Parathyroid adenoma (tissue), 2 donors: Measurements from ENCODE around the gene TMEM123.

Experiments
- H2AFZ ChIP-seq: fragments of 300-600 bp; sonication (generic); one replicate; pipeline ENCODE4 v1.7.0; 2017; ENCODE audit warnings: antibody characterized with exemption, mild to moderate bottlenecking
- H3K27ac ChIP-seq: fragments of 300-600 bp; sonication (generic); one replicate; pipeline ENCODE4 v1.7.0; 2017
- H3K27me3 ChIP-seq: fragments of 300-600 bp; sonication (generic); one replicate; pipeline ENCODE4 v1.7.0; 2017; ENCODE audit warnings: low read length; ENCODE audit not compliant: control insufficient read depth, insufficient read depth
- H3K36me3 ChIP-seq: fragments of 300-600 bp; sonication (generic); one replicate; pipeline ENCODE4 v1.7.0; 2017; ENCODE audit warnings: low read length; ENCODE audit not compliant: control insufficient read depth, insufficient read depth
- H3K4me1 ChIP-seq: fragments of 300-600 bp; sonication (generic); one replicate; pipeline ENCODE4 v1.7.0; 2017; ENCODE audit warnings: control low read depth
- H3K4me2 ChIP-seq: fragments of 300-600 bp; sonication (generic); one replicate; pipeline ENCODE4 v1.7.0; 2017; ENCODE audit warnings: low read length
- H3K4me3 ChIP-seq: fragments of 300-600 bp; sonication (generic); one replicate; pipeline ENCODE4 v1.7.0; 2017; ENCODE audit warnings: low read depth, low read length
- H3K79me2 ChIP-seq: fragments of 300-600 bp; sonication (generic); one replicate; pipeline ENCODE4 v1.7.0; 2017; ENCODE audit warnings: control low read depth
- H3K9ac ChIP-seq: fragments of 300-600 bp; sonication (generic); one replicate; pipeline ENCODE4 v1.7.0; 2017; ENCODE audit warnings: mild to moderate bottlenecking
- H3K9me3 ChIP-seq: fragments of 300-600 bp; sonication (generic); one replicate; pipeline ENCODE4 v1.7.0; 2017; ENCODE audit warnings: low read length; ENCODE audit not compliant: control insufficient read depth
- CTCF ChIP-seq: fragments of 300-600 bp; sonication (generic); IDR thresholded peaks from one replicate; pipeline ENCODE4 v1.7.0; 2017; ENCODE audit warnings: antibody characterized with exemption, mild to moderate bottlenecking
- donor health status: primary hyperparathyroidism.

The TMEM123 gene

GRCh38 chr11:102469196-102469821, 16.7 kb upstream of the TMEM123 start:
- Histone ChIP-seq H3K27ac (no peak overlapping the region), H3K4me3 (no peak overlapping the region), H3K4me1 (no peaks in the 10 kb centered on the region), H3K9ac (no peak overlapping the region), H2AFZ (no peak overlapping the region), H3K9me3 (no peaks in the 10 kb centered on the region), H3K4me2 (no peak overlapping the region), H3K27me3 (no peaks in the 10 kb centered on the region), H3K79me2 (no peaks in the 10 kb centered on the region), H3K36me3 (no peaks in the 10 kb centered on the region)
- no peak for TF ChIP-seq CTCF

GRCh38 chr11:102468616-102469195, 16.1 kb upstream of the TMEM123 start:
- H3K79me2 ChIP-seq, result no peaks in the 10 kb centered on the region
- H2AFZ ChIP-seq, result no peak overlapping the region
- H3K27me3 ChIP-seq, result no peaks in the 10 kb centered on the region
- no peaks in the 10 kb centered on the region for H3K9me3 ChIP-seq
- H3K27ac ChIP-seq, result no peak overlapping the region
- TF ChIP-seq CTCF, result no peak
- H3K4me3 ChIP-seq, result no peak overlapping the region
- no peak overlapping the region for H3K9ac ChIP-seq
- H3K4me2 ChIP-seq, result no peak overlapping the region
- no peaks in the 10 kb centered on the region for H3K4me1 ChIP-seq
- H3K36me3 ChIP-seq, result no peaks in the 10 kb centered on the region

GRCh38 chr11:102467853-102468580, 15.5 kb upstream of the TMEM123 start:
- Histone ChIP-seq H3K27ac (no peak overlapping the region), H3K79me2 (no peaks in the 10 kb centered on the region), H2AFZ (no peak overlapping the region), H3K4me1 (no peaks in the 10 kb centered on the region), H3K4me3 (no peak overlapping the region), H3K36me3 (no peaks in the 10 kb centered on the region), H3K9ac (no peak overlapping the region), H3K9me3 (no peaks in the 10 kb centered on the region), H3K27me3 (no peaks in the 10 kb centered on the region), H3K4me2 (no peak overlapping the region)
- TF ChIP-seq CTCF, result no peak

- H3K9ac ChIP-seq, result no peak overlapping the region
- no peak for TF ChIP-seq CTCF
- no peak overlapping the region for H2AFZ ChIP-seq
- no peak overlapping the region for H3K4me2 ChIP-seq
- no peak overlapping the region for H3K27ac ChIP-seq
- no peaks in the 10 kb centered on the region for H3K9me3 ChIP-seq
- no peaks in the 10 kb centered on the region for H3K79me2 ChIP-seq
- H3K4me3 ChIP-seq, result no peak overlapping the region
- no peaks in the 10 kb centered on the region for H3K27me3 ChIP-seq
- H3K4me1 ChIP-seq, result no peaks in the 10 kb centered on the region
- no peaks in the 10 kb centered on the region for H3K36me3 ChIP-seq
These were observed 14.6 kb upstream of the TMEM123 start for GRCh38 chr11:102467080-102467708.
